ENCODE data around the gene OPCML. TPM values are rescaled to one million over a fixed set of nuclear protein-coding genes. Genes with fewer than 3 reads are reported as not detected.

Gene OPCML
- total RNA-seq, 2 donors from 2014 or later: not detected

DNA sequence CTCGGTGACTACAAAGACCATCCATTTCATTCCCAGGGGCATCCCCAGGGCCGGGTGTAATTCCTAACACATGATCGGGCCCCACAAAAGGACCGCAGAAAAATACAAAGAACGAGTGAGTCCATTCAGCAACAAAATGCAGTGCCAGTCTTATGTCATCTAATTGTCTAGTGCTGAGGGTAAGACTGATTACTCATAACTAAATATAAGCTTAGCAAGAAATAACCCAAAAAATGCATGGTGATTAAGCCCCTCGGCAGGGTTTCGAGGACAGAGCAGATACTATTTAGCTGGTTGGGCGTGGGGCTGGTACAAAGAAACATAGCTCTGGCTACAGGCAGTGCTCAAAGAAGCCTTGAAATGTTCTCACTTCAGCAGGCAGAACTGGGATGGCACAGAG is 1078.9 kb downstream of the OPCML start:
- no peaks in the 10 kb centered on the region for H3K4me1 ChIP-seq (ENCODE audit: control insufficient read depth in 1 of 2, low read depth in 2 of 2)
- ATAC-seq (ENCODE audit: insufficient number of reproducible peaks, low FRiP score, low read depth) (no peak), DNase-seq (ENCODE audit: low spot score) (no peak)
- TF ChIP-seq, protein P1, sequence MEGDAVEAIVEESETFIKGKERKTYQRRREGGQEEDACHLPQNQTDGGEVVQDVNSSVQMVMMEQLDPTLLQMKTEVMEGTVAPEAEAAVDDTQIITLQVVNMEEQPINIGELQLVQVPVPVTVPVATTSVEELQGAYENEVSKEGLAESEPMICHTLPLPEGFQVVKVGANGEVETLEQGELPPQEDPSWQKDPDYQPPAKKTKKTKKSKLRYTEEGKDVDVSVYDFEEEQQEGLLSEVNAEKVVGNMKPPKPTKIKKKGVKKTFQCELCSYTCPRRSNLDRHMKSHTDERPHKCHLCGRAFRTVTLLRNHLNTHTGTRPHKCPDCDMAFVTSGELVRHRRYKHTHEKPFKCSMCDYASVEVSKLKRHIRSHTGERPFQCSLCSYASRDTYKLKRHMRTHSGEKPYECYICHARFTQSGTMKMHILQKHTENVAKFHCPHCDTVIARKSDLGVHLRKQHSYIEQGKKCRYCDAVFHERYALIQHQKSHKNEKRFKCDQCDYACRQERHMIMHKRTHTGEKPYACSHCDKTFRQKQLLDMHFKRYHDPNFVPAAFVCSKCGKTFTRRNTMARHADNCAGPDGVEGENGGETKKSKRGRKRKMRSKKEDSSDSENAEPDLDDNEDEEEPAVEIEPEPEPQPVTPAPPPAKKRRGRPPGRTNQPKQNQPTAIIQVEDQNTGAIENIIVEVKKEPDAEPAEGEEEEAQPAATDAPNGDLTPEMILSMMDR (IDR thresholded peaks at IDR 0.05): no peak
- no peaks in the 10 kb centered on the region for H3K9me3 ChIP-seq
- H3K27ac ChIP-seq: no peak overlapping the region
- H3K4me3 ChIP-seq: no peak overlapping the region
- H3K36me3 ChIP-seq: no peaks in the 10 kb centered on the region
- no peaks in the 10 kb centered on the region for H3K27me3 ChIP-seq (replicated peaks; ENCODE audit: insufficient read depth)

DNA sequence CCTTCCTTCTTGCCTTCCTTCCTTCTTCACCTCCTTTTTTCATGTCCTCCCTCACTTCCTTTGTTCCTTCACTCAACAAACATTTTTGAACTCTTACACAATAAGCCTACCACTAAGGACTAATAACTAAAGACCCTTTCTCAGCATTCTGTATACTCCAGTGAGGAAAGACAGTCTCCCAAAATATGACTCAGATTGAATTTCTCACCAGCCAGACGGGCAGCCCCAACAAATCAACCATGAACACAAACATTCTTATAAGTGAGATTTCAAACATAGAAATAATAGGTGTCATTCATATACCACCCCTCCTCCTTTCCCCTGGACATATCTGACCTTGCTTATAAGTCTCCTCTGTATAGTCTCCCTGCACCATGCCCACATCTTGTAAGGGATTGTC is 1079.7 kb downstream of the OPCML start:
- ATAC-seq (ENCODE audit: insufficient number of reproducible peaks, low FRiP score, low read depth): no peak

DNA sequence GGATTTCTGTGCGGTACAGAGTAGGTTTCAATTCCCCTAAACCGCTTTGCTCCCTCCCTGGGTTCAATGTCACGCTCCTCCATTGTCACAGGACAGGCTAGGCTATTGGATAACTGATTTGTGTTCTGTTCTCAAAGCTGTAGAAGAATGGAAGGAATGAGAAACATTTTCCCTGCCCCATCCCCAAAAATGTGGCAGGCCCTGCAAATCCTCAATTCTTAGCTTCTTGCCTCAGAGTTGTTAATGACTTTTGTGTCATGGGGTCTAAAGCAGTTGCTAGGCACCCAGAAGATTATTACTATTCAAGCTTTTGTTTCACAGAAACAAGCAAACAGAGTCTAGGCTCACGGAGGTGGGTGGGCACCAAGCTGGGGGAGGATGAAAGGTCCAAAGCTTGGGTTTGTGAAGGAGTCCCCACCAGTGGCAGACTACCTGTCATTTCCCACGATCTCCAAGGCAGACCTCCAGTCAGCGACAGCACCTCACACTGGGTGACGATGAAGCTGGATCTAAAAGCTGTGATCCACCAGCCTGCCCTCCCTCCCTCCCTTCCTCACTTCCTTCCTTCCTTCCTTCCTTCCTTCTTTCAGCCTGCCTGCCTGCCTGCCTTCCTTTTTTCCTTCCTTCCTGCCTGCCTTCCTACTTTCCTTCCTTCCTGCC is 1080.2 kb downstream of the OPCML start:
- Histone ChIP-seq H3K9me3 (no peaks in the 10 kb centered on the region), H3K4me1 (ENCODE audit: control insufficient read depth in 1 of 2, low read depth in 2 of 2) (no peaks in the 10 kb centered on the region), H3K36me3 (no peaks in the 10 kb centered on the region), H3K27ac (no peak overlapping the region), H3K4me3 (no peak overlapping the region), H3K27me3 (replicated peaks; ENCODE audit: insufficient read depth) (no peaks in the 10 kb centered on the region)
- DNase-seq (ENCODE audit: low spot score) (no peak), ATAC-seq (ENCODE audit: insufficient number of reproducible peaks, low FRiP score, low read depth) (no peak)
- TF ChIP-seq, protein P1 (IDR thresholded peaks at IDR 0.05): no peak

More for the DNA sequence above, 1079.7 kb downstream of the OPCML start:
- Histone ChIP-seq H3K27ac (no peak overlapping the region), H3K27me3 (replicated peaks; ENCODE audit: insufficient read depth) (no peaks in the 10 kb centered on the region), H3K4me3 (no peak overlapping the region), H3K4me1 (ENCODE audit: control insufficient read depth in 1 of 2, low read depth in 2 of 2) (no peaks in the 10 kb centered on the region), H3K36me3 (no peaks in the 10 kb centered on the region), H3K9me3 (no peaks in the 10 kb centered on the region)
- DNase-seq (ENCODE audit: low spot score): no peak
- TF ChIP-seq, protein P1 (IDR thresholded peaks at IDR 0.05): no peak

DNA sequence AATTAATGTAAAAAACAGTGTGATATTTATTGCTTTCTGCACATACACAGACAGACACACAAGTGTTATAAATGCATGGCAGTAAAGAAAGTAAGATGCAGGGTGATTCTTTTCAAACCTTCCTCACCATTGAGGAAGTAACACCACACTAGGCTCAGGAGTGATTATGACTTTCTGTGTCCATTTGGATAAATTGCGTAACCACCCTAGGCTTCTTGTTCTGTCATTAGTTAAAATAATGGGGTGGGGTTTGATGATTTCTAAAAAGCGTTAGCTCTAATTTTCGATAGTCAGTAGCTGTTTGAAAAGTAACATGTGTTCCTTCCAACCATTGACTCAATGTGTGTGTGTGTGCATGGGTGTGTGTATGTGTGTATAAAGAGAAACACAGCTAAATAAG is 1081.7 kb downstream of the OPCML start:
- no peaks in the 10 kb centered on the region for H3K9me3 ChIP-seq
- H3K36me3 ChIP-seq: no peaks in the 10 kb centered on the region
- no peaks in the 10 kb centered on the region for H3K27me3 ChIP-seq (replicated peaks; ENCODE audit: insufficient read depth)
- H3K4me3 ChIP-seq: no peak overlapping the region
- TF ChIP-seq, protein P1 (IDR thresholded peaks at IDR 0.05): no peak
- no peak for ATAC-seq (ENCODE audit: insufficient number of reproducible peaks, low FRiP score, low read depth)
- H3K27ac ChIP-seq: no peak overlapping the region
- H3K4me1 ChIP-seq (ENCODE audit: control insufficient read depth in 1 of 2, low read depth in 2 of 2): no peaks in the 10 kb centered on the region
- DNase-seq (ENCODE audit: low spot score): no peak

DNA sequence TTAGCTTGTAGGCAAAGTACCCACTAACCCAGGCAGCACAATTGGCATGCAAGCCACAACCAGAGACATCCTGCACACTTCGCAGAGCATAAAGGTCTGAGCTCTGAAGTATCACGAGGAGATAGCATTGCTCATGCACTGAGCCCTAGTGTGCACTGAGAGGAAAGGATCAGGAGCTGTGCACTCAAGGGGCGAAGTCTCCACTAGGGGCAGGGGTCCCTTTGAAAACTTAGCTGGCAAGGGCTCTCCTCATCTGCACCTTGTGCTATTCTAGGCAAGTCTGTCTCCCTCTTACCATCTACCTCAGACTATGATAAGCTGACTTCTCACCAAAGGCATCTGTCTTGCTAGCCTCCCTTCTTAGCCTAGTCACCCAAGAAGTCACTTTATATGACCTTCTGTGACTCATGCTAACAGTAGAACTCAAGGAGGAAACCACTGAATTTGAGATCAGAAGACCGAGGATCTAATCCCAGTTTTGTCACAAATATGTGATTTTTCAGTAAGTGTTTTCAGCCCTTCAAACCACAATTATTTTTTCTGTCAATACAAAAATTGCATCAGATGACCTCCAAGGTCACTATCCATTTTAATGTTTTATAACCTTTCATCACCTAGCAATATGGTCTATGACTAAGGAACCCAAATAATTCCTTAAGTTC is 1083.8 kb downstream of the OPCML start:
- Histone ChIP-seq H3K36me3 (no peaks in the 10 kb centered on the region), H3K4me1 (ENCODE audit: control insufficient read depth in 1 of 2, low read depth in 2 of 2) (no peaks in the 10 kb centered on the region), H3K27me3 (replicated peaks; ENCODE audit: insufficient read depth) (no peaks in the 10 kb centered on the region), H3K27ac (no peak overlapping the region), H3K4me3 (no peak overlapping the region), H3K9me3 (no peaks in the 10 kb centered on the region)
- ATAC-seq (ENCODE audit: insufficient number of reproducible peaks, low FRiP score, low read depth) (no peak), DNase-seq (ENCODE audit: low spot score) (no peak)
- TF ChIP-seq, protein P1 (IDR thresholded peaks at IDR 0.05): no peak

Measured in thoracic aorta (tissue), 2 donors.